K562 (cell line): ENCODE data around the gene IFIT2. TPM values are rescaled to one million over a fixed set of nuclear protein-coding genes. Genes with fewer than 3 reads are reported as not detected.

Source experiments
- ATAC-seq: fragments of 200-7000 bp; cut with Tn5 transposase; 3 replicates; pipeline ENCODE4 v1.9.1; 2020; ENCODE audit warnings: moderate library complexity
- BruUV-seq: library from RNA; stranded (reverse); fragments of 400-500 nt; replicated peaks from 2 replicates; lab custom pipeline; 2021; lab: Mats Ljungman, UMichigan
- CTCF ChIA-PET: fragments of 300-600 bp; formaldehyde crosslinking; extraction: SDS; loops from one replicate; lab custom pipeline; 2021; ENCODE audit warnings: low intra/inter-chr PET ratio; lab: Yijun Ruan, JAX
- POLR2A ChIA-PET: fragments of 300-600, 350-650 bp; sonication (Branson Sonifier 250); formaldehyde crosslinking; extraction: SDS; loops from one replicate; lab custom pipeline; 2021; ENCODE audit warnings: antibody characterized with exemption, inconsistent platforms; lab: Yijun Ruan, JAX
- DNase-seq, 4 experiments: peaks; one replicate each; pipeline versions ENCODE4 v3.0.0 to v3.0.0-alpha.2; 2011 to 2018; ENCODE audit warnings: low spot score in 3 of 4, mixed read lengths in 3 of 4; ENCODE audit errors: extremely low read depth in 1 of 4
- FAIRE-seq: peaks from 2 replicates; lab custom pipeline; 2011; peaks lifted over from hg19 to GRCh38; lab: Jason Lieb, UNC
- H2AFZ ChIP-seq: 2 replicates; pipeline ENCODE4 v1.6.0; 2011; ENCODE audit warnings: low read depth, low read length, control low read depth, inconsistent platforms
- H3K27ac ChIP-seq: fragments of 200-600 bp; 3 replicates; pipeline ENCODE4 v1.8.0; 2011; ENCODE audit warnings: low read depth, mild to moderate bottlenecking, control low read depth, inconsistent platforms, low read length, moderate library complexity, mixed read lengths; ENCODE audit errors: extremely low read depth
- H3K27me3 ChIP-seq, 2 experiments: fragments of 300-600 bp in 1 of 2; 2 replicates in 1 of 2; 3 replicates in 1 of 2; pipeline versions ENCODE4 v1.6.0 to v1.8.0; 2011; ENCODE audit warnings: inconsistent platforms in 2 of 2, low read length in 2 of 2, mild to moderate bottlenecking in 1 of 2, mixed read lengths in 1 of 2, moderate library complexity in 1 of 2; ENCODE audit not compliant: control insufficient read depth in 2 of 2, insufficient read depth in 2 of 2
- H3K36me3 ChIP-seq: fragments of 300-600 bp; 3 replicates; pipeline ENCODE4 v1.8.0; 2011; ENCODE audit warnings: mild to moderate bottlenecking, low read length, inconsistent platforms; ENCODE audit not compliant: control insufficient read depth, insufficient read depth
- H3K4me1 ChIP-seq, 2 experiments: fragments of 200-600 bp in 1 of 2; replicated peaks in 1 of 2; 2 replicates in 1 of 2; 3 replicates in 1 of 2; pipeline versions ENCODE4 v1.5.1 to v1.8.0; 2011; ENCODE audit warnings: inconsistent platforms in 2 of 2, low read length in 2 of 2, mild to moderate bottlenecking in 1 of 2, mixed read lengths in 1 of 2, moderate library complexity in 1 of 2; ENCODE audit not compliant: control insufficient read depth in 2 of 2, insufficient read depth in 2 of 2
- H3K4me2 ChIP-seq: 2 replicates; pipeline ENCODE4 v1.6.1; 2011; ENCODE audit warnings: low read length, control low read depth, inconsistent platforms, mixed read lengths; ENCODE audit not compliant: insufficient read depth
- H3K4me3 ChIP-seq: fragments of 200-600 bp; sonication (generic), shearing (Covaris generic); 2 replicates; pipeline ENCODE4 v1.5.1; 2016; ENCODE audit warnings: control low read depth, inconsistent platforms
- H3K79me2 ChIP-seq: fragments of 200-600 bp; 3 replicates; pipeline ENCODE4 v1.8.0; 2011; ENCODE audit warnings: low read length, inconsistent platforms; ENCODE audit not compliant: control insufficient read depth, insufficient read depth
- H3K9ac ChIP-seq, 2 experiments: 2 replicates each; pipeline versions ENCODE4 v1.6.0 to v1.6.1; 2011; ENCODE audit warnings: low read depth in 2 of 2, low read length in 2 of 2, control low read depth in 1 of 2, inconsistent platforms in 1 of 2, mild to moderate bottlenecking in 1 of 2, mixed read lengths in 1 of 2; ENCODE audit not compliant: insufficient read depth in 1 of 2
- H3K9me1 ChIP-seq: one replicate; pipeline ENCODE4 v1.6.0; 2011; ENCODE audit warnings: inconsistent platforms, mild to moderate bottlenecking, low read length, moderate library complexity; ENCODE audit not compliant: control insufficient read depth, insufficient read depth
- H3K9me3 ChIP-seq: replicated peaks from 2 replicates; pipeline ENCODE4 v1.5.1; 2011; ENCODE audit warnings: low read depth, low read length, inconsistent platforms; ENCODE audit not compliant: control insufficient read depth, insufficient read depth
- H4K20me1 ChIP-seq: replicated peaks from 2 replicates; pipeline ENCODE4 v1.6.1; 2011; ENCODE audit warnings: low read length, inconsistent platforms, mixed read lengths; ENCODE audit not compliant: control insufficient read depth, insufficient read depth
- CSDE1 ChIP-seq, 2 experiments: fragments of 450-650 bp; IDR thresholded peaks; 2 replicates each; pipeline ENCODE4 v1.6.1; 2016; ENCODE audit warnings: mild to moderate bottlenecking in 1 of 2
- GATA2 ChIP-seq: sonication (generic); formaldehyde crosslinking; IDR thresholded peaks from 2 replicates; pipeline ENCODE4 v1.4.0; 2020; ENCODE audit warnings: mild to moderate bottlenecking, missing genetic modification reagents
- NFIC ChIP-seq: fragments of 450-650 bp; IDR thresholded peaks from 2 replicates; pipeline ENCODE4 v1.6.1; 2017; ENCODE audit warnings: mild to moderate bottlenecking, inconsistent platforms
- WGBS: fragments of 100-300 bp; shearing (Covaris generic); methylation state at CpG from one replicate; pipeline ENCODE4 v1.1.6; 2016; ENCODE audit warnings: low coverage, mixed read lengths; ENCODE audit not compliant: insufficient coverage; ENCODE audit errors: missing lambda C conversion rate; 5-methylcytosine and 5-hydroxymethylcytosine counted together
- in situ Hi-C: fragments of 300-500 bp; cut with MboI; formaldehyde crosslinking; loops from 4 replicates; pipeline ENCODE4 v1.15.0; 2018; ENCODE audit warnings: inconsistent platforms, mixed read lengths
- intact Hi-C: fragments of 100-400 bp; cut with micrococcal nuclease; formaldehyde crosslinking; loops from 2 replicates; pipeline ENCODE4 v1.14.2; 2022
- polyA plus RNA-seq, 8 experiments: library from polyadenylated mRNA; depleted of rRNA in 4 of 8; stranded (reverse) in 5 of 8; unstranded in 3 of 8; fragments of >200 nt; fragmentation: Nextera tagmentation in 2 of 8; fragmentation: Illumina TruSeq in 1 of 8; extraction: Ambion mirVana in 2 of 8; extraction: Trizol in 1 of 8; gene quantifications; 2 replicates each; pipeline versions ENCODE4 v1.2.1 to v1.2.3, GENCODE V29; 2011 to 2014; ENCODE audit warnings: inconsistent platforms in 1 of 8, missing spikeins in 1 of 8
- total RNA-seq, 7 experiments: library from RNA; depleted of rRNA in 6 of 7; stranded (reverse); fragments of >200 nt in 6 of 7; fragmentation: Illumina TruSeq in 2 of 7; extraction: Trizol in 2 of 7; gene quantifications; 2 replicates each; pipeline versions ENCODE4 v1.2.1 to v1.2.3, GENCODE V29; 2011 to 2021; ENCODE audit warnings: low replicate concordance in 1 of 7
- TF ChIP-seq, protein P1 (sequence below): fragments of 450-650 bp; IDR thresholded peaks from 2 replicates; pipeline ENCODE4 v1.6.1; 2016

Gene IFIT2
- total and polyA plus RNA-seq, 9 of the 15 experiments (the other 6 are each of a cell fraction or from before 2014, with no cell fraction given), result 0.03 to 0.25 (median 0.10) TPM; not detected in 1

DNA sequence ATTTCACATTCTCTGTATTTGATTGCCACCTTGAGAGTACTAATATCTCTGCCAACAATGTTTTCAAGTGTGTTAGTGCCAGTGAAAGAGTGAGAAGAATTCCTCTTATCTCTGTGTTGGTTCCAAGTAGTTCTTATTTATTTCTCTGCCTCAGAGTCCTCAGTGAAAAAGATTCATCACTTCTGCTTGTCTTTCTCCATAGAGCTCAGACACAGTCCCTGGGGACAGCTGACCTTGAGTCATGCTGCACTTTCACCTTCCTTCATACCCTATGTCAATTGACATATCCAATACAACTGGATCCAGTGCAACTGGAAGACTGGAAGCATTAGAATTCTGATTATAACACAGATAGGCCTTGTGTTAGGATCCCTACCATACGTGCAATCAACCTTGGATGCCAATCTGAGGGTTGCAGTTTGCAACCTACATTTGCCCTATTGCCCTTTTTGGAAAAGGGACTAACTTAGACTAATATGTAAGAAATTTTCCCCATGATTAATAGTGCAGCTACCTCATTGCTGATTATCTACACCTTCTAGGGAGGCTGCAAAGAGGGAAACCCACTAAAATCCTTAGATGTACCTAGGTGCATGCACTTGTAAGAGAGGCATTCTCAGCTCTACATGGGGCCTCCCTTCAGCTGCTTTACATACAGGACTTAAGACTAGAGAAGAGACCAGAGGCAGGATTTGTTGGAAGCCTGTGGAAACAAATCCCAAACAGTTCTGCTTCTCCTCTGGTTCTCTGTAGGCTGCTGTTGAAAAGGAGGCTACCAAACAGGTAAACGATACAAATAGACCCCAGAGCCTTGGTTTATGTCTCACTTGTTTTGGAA is 8.4 kb downstream of the IFIT2 start:
- Histone ChIP-seq H3K9me1 (no peaks in the 10 kb centered on the region), H3K4me3 (no peak overlapping the region), H4K20me1 (no peaks in the 10 kb centered on the region), H3K4me2 (no peak overlapping the region), H3K9ac (no peak overlapping the region), H3K9me3 (no peaks in the 10 kb centered on the region), H2AFZ (no peak overlapping the region), H3K36me3 (no peaks in the 10 kb centered on the region), H3K27ac (no peak overlapping the region), H3K4me1 (no peaks in the 10 kb centered on the region), H3K79me2 (no peaks in the 10 kb centered on the region), H3K27me3 (peaks cover 0 to 6% of the 10 kb centered on the region in 2 experiments; a peak in 2 of 5 replicates)
- TF ChIP-seq GATA2 (CRISPR knock-in tag) (no peak), NFIC (no peak)
- TF ChIP-seq, protein P1, sequence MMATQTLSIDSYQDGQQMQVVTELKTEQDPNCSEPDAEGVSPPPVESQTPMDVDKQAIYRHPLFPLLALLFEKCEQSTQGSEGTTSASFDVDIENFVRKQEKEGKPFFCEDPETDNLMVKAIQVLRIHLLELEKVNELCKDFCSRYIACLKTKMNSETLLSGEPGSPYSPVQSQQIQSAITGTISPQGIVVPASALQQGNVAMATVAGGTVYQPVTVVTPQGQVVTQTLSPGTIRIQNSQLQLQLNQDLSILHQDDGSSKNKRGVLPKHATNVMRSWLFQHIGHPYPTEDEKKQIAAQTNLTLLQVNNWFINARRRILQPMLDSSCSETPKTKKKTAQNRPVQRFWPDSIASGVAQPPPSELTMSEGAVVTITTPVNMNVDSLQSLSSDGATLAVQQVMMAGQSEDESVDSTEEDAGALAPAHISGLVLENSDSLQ, result no peak
- intact Hi-C loops, result no loop called here
- ATAC-seq, result no peak
- in situ Hi-C loops, result no loop called here
- BruUV-seq, result no TSS peak
- ChIA-PET POLR2A (no interaction called here), CTCF (no interaction called here)
- FAIRE-seq, result no peak
- no peak for DNase-seq
- WGBS, result 9% methylated on average over 2 of the region's 2 CpGs

DNA sequence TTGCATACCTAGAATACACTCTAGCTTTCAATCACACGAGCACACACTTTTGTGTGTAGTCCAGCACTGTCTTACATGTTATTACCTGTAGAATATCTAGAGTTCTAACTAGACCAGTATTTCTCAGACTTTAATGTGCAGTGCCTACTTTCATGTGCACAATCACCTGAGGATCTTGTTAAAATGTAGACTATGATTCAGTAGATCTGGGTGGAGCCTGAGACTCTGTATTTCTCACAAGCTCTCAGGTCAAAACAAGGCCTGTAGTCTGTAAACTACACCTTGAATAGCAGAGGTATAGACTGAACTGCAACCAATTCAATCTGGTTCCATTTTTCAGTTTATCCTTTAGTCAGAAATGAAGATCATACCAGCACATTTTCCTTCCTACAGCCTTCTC is 11.1 kb downstream of the IFIT2 start:
- FAIRE-seq, result no peak
- ChIA-PET POLR2A (no interaction called here), CTCF (no interaction called here)
- Histone ChIP-seq H3K4me2 (no peak overlapping the region), H3K9me3 (no peaks in the 10 kb centered on the region), H3K79me2 (no peaks in the 10 kb centered on the region), H3K27ac (no peak overlapping the region), H3K9ac (no peak overlapping the region), H4K20me1 (no peaks in the 10 kb centered on the region), H3K27me3 (no peaks in the 10 kb centered on the region), H3K4me3 (no peak overlapping the region), H2AFZ (no peak overlapping the region), H3K9me1 (no peaks in the 10 kb centered on the region), H3K4me1 (no peaks in the 10 kb centered on the region; a peak in 1 of 5 replicates), H3K36me3 (no peaks in the 10 kb centered on the region)
- no peak for TF ChIP-seq CSDE1 (IDR thresholded peaks at IDR 0.05)
- ATAC-seq, result no peak
- intact Hi-C loops (no loop called here), in situ Hi-C loops (no loop called here)
- no peak for DNase-seq
- 8% methylated on average over 1 of the region's 1 CpG for WGBS
- BruUV-seq, result no TSS peak
